ENCODE data around the gene MYH10.

Gene MYH10

GRCh38 chr17:8473451-8474192 is 156.9 kb downstream of the MYH10 start:
- no peak for DNase-seq (ENCODE audit: low spot score)

DNA sequence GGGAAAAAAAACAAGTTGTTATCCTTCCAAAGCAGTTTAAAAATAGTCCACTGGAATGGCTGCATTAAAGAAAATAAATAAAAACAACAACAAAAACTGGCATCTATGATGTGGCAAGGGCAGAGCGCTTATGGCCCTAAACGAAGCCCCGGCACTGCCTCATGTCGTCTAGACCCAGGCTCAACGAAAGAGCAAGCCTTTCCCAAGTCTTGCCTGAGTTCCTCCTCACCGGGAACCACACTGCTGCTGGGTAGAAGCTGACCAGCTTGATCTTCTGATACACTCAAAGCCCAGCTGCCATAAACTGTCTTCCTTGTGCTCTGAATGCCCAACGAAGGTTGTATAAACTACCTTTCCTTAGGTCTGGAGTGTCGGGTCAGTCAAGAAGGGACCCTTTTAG is 157.9 kb downstream of the MYH10 start:
- DNase-seq (ENCODE audit: low spot score) = no peak

DNA sequence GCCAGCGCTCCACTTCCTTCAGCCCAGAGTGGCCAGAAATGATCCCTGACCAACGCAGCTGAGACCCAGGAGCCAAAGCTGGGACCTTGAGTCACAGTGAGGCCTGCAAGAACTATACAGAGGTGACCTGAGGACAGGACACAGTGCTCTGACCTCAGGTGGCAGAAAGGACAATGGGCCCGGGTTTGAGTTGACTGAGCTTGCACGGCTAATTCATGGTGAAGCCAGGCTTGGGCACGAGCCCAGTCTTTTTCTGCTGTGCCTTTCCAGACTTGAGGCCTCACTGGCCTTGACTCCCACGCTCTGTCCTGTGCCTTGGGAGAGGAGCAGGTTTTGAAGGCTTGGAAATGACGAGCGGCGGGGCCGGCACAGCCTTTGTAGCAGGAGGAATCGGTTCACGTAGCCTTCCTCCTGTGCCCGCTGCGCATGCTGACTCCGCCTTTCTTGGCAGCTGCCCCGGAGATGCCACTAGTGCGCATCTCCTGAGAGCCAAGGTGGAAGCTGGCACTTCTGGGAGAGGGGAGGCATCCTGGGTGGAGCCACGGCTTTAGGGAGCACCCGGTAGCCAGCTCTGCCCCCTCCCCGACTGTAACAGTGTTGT is 160.0 kb downstream of the MYH10 start:
- peak; percentile 73 for DNase-seq (ENCODE audit: low spot score)

DNA sequence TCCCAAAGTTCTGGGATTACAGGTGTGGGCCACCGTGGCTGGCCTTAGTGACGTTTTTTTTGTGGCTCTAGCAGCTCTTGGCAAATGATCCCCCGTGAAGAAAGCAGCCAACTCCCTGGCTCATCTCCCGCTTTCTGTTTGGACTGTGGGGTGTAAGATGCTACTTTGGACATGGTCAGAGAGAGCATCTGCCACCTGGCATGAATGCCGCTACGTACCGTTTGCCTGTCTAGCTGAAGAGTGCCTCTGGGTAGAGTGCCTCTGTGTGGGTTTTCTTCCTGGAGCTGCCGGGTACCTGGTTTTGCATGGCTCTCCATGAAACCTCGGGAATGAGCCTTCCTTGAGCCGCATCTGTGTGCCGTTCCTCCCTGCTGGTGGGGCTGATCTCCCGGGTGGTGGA is 160.6 kb downstream of the MYH10 start:
- no peak for DNase-seq (ENCODE audit: low spot score)

GRCh38 chr17:8468980-8469379 is 161.5 kb downstream of the MYH10 start:
- no peak for DNase-seq (ENCODE audit: low spot score)

DNA sequence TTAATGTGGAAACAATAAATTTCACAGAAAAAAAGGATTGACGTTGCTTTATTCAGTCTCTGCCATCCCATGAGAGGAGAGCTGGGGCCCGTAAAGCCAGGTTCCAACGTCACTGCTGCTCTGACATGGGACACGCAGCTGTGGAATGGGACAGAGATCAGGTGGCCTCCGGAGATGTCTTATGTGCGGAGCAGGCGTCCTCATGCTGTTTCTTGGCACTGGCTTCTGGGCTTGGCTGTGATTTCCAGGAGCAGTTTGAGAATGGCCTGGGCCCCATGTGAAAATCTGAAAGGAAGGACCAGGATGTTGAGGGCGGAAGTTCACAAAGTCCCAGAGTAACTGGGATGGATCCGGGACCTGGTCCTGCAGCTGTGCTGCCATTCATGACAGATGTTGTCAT is 162.4 kb downstream of the MYH10 start:
- no peak for DNase-seq (ENCODE audit: low spot score)

DNA sequence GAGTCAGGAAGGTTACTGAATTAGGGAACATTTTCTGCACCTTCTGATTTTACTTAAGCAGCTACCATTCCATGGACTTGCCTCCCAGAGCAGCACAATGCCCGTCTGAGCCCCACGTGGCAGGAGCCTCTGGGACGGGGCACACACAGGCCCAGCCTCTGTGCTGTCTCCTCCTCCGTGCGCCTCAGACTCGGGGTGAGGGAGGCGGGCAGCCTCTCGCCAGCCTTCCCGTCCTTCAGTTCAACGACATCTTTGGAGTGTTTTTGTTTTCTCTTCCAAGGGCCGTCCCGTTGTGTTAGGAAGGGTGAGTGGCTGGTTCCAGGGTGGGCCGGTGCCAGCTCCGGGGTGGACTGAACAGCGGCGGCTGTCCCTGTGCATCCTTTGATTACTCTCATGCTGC is 163.0 kb downstream of the MYH10 start:
- DNase-seq (ENCODE audit: low spot score) = no peak

- DNase-seq (ENCODE audit: low spot score) = no peak
These were observed 163.7 kb downstream of the MYH10 start for GRCh38 chr17:8466873-8467272.

- DNase-seq (ENCODE audit: low spot score) = no peak
These were observed 164.1 kb downstream of the MYH10 start for GRCh38 chr17:8466456-8466855.

- DNase-seq (ENCODE audit: low spot score) = no peak
These were observed 164.8 kb downstream of the MYH10 start for GRCh38 chr17:8465759-8466158.

- no peak for DNase-seq (ENCODE audit: low spot score)
These were observed 165.2 kb downstream of the MYH10 start for GRCh38 chr17:8465356-8465755.

GRCh38 chr17:8464941-8465340 is 165.6 kb downstream of the MYH10 start:
- DNase-seq (ENCODE audit: low spot score) = no peak

DNA sequence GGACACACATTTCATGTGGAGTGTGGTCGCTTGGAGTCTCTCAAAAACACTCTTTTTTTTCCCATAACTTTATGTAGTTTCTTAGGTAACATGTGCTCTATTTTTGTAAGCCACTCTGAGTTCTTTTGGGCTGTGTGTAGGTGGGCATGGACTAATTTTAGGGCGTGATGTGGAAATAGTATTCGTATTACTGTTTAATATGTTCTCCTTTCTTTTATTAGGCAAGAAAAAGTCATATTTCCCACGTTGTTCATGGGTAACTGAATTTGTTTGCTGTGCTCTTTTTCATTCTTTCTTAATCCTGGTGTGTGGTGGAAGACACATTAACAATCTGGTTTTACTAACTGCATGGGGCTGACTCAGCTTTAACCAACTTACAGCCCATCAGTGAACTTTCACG is 167.4 kb downstream of the MYH10 start:
- DNase-seq (ENCODE audit: low spot score) = no peak

DNA sequence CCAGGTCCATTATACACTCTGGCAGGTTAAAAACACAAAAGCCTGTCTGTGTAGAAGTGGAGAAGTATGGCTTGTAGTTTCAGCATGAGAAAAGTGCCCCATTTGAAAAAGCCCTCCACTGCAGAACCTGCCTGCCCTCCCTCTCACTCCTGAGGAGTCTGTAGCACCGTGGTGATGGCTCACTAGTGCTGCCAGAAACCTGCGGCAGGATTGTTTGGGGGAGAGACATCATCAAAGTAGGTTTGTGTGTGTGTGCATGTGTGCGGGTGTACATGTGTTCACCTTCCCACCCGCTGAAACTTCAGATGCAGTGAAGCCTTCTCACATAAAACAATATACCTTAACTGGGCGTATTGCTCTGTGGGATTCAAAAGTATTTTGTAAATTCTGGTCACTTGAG is 168.0 kb downstream of the MYH10 start:
- no peak for DNase-seq (ENCODE audit: low spot score)

DNA sequence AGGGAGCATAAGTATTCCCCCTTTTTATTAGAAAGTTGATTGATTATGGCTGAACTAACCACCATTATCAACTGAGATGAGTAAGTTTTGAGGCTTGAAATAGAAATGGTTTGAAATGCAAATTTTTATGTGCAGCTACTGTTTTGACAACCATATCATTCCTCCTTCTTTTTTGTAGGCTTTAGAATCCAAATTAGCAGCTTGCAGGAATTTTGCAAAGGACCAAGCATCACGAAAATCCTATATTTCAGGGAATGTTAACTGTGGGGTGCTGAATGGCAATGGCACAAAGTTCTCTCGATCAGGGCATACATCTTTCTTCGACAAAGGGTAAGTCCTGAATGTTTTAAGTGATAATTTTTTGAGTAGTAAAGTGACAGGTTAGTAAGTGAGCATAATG is 170.7 kb downstream of the MYH10 start:
- DNase-seq (ENCODE audit: low spot score) = no peak

GRCh38 chr17:8459107-8459506 is 171.4 kb downstream of the MYH10 start:
- no peak for DNase-seq (ENCODE audit: low spot score)

- no peak for DNase-seq (ENCODE audit: low spot score)
These were observed 172.4 kb downstream of the MYH10 start for GRCh38 chr17:8458128-8458527.

DNA sequence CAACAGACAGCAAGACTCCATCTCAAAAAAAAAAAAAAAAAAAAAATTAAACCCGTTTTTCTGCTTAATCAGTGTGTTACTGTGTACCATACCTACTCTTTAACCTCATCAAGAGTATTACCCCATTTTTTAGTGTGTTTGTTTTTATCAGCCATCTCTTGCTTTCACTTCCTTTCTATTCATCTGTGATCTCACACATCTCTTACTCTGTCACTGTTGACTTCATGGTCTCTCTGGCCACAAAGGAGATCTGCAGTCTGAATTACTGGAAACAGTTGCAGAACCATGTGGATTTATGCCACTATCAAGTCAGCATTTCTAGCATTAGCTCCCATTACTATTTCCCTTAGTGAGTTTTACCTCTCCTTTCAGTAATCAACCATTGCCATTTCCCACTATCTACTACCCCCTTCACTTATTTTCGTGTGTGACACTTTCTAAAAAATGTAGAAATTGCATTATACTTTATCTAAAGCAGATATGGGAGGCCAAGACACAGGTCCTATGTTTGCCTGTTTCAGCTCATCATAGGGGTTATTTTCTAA is 174.8 kb downstream of the MYH10 start:
- no peak for DNase-seq (ENCODE audit: low spot score)

GRCh38 chr17:8453326-8453725 is 177.2 kb downstream of the MYH10 start:
- DNase-seq (ENCODE audit: low spot score) = no peak

DNA sequence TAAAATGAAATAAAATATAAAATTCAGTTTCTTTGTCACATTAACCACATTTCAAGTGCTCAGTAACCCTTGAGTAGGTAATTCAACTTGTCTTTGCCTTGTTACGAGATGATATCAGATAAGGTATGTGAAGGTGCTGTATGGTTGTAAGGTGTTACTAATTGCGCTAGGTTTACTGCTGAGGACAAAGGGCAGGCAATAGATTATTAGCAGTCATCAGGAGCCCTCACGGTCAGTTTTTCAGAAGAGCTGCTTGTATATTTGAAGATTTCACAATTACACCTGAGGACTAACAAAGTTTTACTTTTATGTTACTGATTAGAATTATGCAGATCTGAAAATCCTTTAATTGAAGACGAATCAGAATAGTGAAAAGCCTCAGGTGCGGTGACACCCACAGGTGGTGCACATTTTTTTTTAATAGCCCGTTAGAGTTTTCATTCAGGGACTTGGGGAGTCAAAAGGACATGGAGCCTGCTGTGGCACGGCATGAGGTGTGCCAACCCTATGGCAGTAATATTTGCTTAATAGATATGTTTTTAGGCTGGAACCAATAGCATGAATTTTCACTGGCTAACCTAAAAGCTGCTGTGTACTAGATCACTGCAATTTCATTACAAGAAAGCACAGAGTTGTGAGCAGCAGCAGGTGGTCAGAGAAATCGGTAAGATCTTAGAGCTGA is 178.5 kb downstream of the MYH10 start:
- DNase-seq (ENCODE audit: low spot score) = no peak

GRCh38 chr17:8448310-8448709 is 182.2 kb downstream of the MYH10 start:
- no peak for DNase-seq (ENCODE audit: low spot score)

GRCh38 chr17:8447799-8448198 is 182.7 kb downstream of the MYH10 start:
- DNase-seq (ENCODE audit: low spot score) = no peak

DNA sequence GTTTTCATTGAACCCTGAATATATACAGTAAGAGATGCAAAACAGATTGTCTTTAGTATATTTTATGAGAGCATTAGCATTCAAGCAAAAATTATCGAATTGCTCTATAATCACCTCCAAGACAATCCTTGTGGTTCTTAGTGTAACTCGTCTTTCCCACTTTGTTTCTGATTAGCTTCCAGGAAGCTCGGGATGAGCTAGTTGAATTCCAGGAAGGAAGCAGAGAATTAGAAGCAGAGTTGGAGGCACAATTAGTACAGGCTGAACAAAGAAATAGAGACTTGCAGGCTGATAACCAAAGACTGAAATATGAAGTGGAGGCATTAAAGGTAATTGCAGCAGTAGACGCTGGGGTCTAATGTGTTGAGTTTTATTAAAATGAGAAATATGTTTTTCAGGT is 185.0 kb downstream of the MYH10 start:
- no peak for DNase-seq (ENCODE audit: low spot score)
